Fibroblast of pulmonary artery (primary cell): ENCODE data around the gene CDK2AP2.

ENCODE experiments used
- DNase-seq: peaks from one replicate; pipeline ENCODE4 v3.0.0-alpha.2; 2010; ENCODE audit warnings: low read depth
- H3K4me3 ChIP-seq: replicated peaks from 2 replicates; pipeline ENCODE4 v1.5.1; 2011; ENCODE audit warnings: low read depth, mild to moderate bottlenecking, control low read depth, low read length, moderate library complexity
- CTCF ChIP-seq: IDR thresholded peaks from 2 replicates; pipeline ENCODE4 v1.5.1; 2011; ENCODE audit warnings: mild to moderate bottlenecking, control low read depth, low read length, inconsistent platforms; ENCODE audit errors: missing control alignments

The CDK2AP2 gene

GRCh38 chr11:67457453-67457852, 50.5 kb downstream of the CDK2AP2 start:
- no peak for DNase-seq
- TF ChIP-seq CTCF = no peak
- no peak overlapping the region for H3K4me3 ChIP-seq
